Measurements from ENCODE around the gene OR52B6. TPM values are rescaled to one million over a fixed set of nuclear protein-coding genes. Genes with fewer than 3 reads are reported as not detected.

Gene OR52B6
- total and polyA plus RNA-seq, 2 of the 13 experiments (the other 11 are each of a cell fraction or from before 2014, with no cell fraction given): not detected

DNA sequence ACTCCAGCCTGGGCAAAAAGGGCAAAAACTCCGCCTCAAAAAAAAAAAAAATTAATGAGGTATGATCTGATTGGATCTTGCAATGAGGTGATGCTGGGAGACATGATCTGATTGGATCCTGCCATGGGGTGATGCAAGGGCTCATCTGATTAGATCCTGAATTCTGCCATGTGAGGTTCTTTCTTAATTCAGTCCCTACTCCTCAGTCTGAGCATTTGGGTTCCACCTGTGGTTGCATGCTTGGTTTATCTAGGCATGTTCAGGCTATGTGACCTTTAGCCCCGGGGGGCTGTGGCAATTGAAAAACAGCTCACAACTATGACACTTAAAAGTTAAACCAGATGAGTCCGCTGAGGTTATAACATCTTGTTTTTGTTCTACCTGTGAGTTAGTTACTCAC, 10.9 kb downstream of the OR52B6 start (continued):
- TF ChIP-seq NR2C2 (CRISPR knock-in tag; IDR thresholded peaks at IDR 0.05; ENCODE audit: borderline replicate concordance) (no peak), ZNF33B (CRISPR knock-in tag; IDR thresholded peaks at IDR 0.05) (no peak)
- TF ChIP-seq, protein P1, sequence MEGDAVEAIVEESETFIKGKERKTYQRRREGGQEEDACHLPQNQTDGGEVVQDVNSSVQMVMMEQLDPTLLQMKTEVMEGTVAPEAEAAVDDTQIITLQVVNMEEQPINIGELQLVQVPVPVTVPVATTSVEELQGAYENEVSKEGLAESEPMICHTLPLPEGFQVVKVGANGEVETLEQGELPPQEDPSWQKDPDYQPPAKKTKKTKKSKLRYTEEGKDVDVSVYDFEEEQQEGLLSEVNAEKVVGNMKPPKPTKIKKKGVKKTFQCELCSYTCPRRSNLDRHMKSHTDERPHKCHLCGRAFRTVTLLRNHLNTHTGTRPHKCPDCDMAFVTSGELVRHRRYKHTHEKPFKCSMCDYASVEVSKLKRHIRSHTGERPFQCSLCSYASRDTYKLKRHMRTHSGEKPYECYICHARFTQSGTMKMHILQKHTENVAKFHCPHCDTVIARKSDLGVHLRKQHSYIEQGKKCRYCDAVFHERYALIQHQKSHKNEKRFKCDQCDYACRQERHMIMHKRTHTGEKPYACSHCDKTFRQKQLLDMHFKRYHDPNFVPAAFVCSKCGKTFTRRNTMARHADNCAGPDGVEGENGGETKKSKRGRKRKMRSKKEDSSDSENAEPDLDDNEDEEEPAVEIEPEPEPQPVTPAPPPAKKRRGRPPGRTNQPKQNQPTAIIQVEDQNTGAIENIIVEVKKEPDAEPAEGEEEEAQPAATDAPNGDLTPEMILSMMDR (CRISPR knock-in tag; IDR thresholded peaks at IDR 0.05): no peak

DNA sequence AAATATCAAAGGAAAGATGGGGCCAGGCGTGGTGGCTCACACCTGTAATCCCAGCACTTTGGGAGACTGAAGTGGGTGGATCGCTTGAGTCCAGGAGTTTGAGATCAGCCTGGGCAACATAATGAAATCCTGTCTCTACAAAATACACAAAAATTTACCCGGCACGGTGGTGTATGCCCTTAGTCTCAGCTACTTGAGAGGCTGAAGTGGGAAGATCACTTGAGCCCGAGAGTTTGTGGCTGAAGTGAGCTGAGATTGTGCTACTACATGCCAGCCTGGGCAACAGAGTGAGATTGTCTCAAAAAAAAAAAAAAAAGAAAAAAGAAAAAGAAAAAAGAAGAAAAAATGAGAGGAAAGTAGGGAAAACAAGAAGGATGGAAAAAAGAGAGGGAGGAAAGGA, 11.9 kb downstream of the OR52B6 start:
- no peak overlapping the region for H3K9ac ChIP-seq (ENCODE audit: insufficient read depth, low read depth, low read length)
- no peaks in the 10 kb centered on the region for H3K36me3 ChIP-seq (replicated peaks in 1 of 2; ENCODE audit: control insufficient read depth in 1 of 2, insufficient read depth in 2 of 2, low read length in 2 of 2)
- ChIA-PET CTCF (ENCODE audit: low intra/inter-chr PET ratio, low total read pairs) (no interaction called here), POLR2A (no interaction called here)
- no peak overlapping the region for H3K4me3 ChIP-seq (replicated peaks in 1 of 3; ENCODE audit: insufficient read depth in 1 of 3, low read depth in 2 of 3, low read length in 3 of 3)
- intact Hi-C loops (cut with micrococcal nuclease; ENCODE audit: unreplicated experiment) (no loop called here), in situ Hi-C loops (cut with HindIII; ENCODE audit: extremely low pct_ligation_motif_present, low pct_unique_long_range_greater_than_20kb) (no loop called here)
- WGBS (ENCODE audit: low lambda C conversion rate): 25% methylated on average over 5 of the region's 5 CpGs
- TF ChIP-seq ZNF260 (CRISPR knock-in tag; IDR thresholded peaks at IDR 0.05; ENCODE audit: borderline replicate concordance, low read depth) (no peak), TBP (CRISPR knock-in tag; IDR thresholded peaks at IDR 0.05) (no peak), ZNF121 (CRISPR knock-in tag; IDR thresholded peaks at IDR 0.05) (no peak), ARNT (IDR thresholded peaks at IDR 0.05) (no peak)
- ATAC-seq (no peak), DNase-seq (ENCODE audit: low spot score) (no peak), FAIRE-seq (no peak)
- no peaks in the 10 kb centered on the region for H3K79me2 ChIP-seq (ENCODE audit: insufficient read depth, low read length)
- BruUV-seq (replicated peaks): no TSS peak
- H3K27ac ChIP-seq (ENCODE audit: extremely low read length, insufficient read depth, low read length): no peak overlapping the region
- no peaks in the 10 kb centered on the region for H3K9me3 ChIP-seq (ENCODE audit: low read length)
- H3K4me2 ChIP-seq (ENCODE audit: low read depth, low read length): no peak overlapping the region
- no peaks in the 10 kb centered on the region for H4K20me1 ChIP-seq (ENCODE audit: insufficient read depth, low read length)
- no peaks in the 10 kb centered on the region for H3K27me3 ChIP-seq (ENCODE audit: control insufficient read depth in 1 of 2, insufficient read depth in 2 of 2, low read length in 2 of 2)
- no peak overlapping the region for H2AFZ ChIP-seq (ENCODE audit: low read length)
- no peaks in the 10 kb centered on the region for H3K4me1 ChIP-seq (ENCODE audit: insufficient read depth, low read length)
